HG03342 (cell line): ENCODE data around the gene PIK3R2.
"Not testable (repeated sequence)": the region's sequence is repeated elsewhere in the genome, so short reads cannot be mapped to it uniquely, and the experiment has no call there.

Experiments
- ATAC-seq: cut with Tn5 transposase; IDR thresholded peaks from one replicate; pipeline ENCODE4 v1.9.1; 2021; ENCODE audit warnings: mild to moderate bottlenecking, moderate library complexity; ENCODE audit not compliant: unreplicated experiment

The PIK3R2 gene

GRCh38 chr19:18152817-18153555, at the start of gene PIK3R2:
TSS of gene PIK3R2 (plus strand) at chr19:18153163. CDS start at chr19:18155880, 2,717 bp downstream.
- peak; percentile 66 for ATAC-seq

- ATAC-seq: peak; percentile 8
Observed at GRCh38 chr19:18104793-18105131, 48.2 kb upstream of the PIK3R2 start.

GRCh38 chr19:18105259-18105658, 47.7 kb upstream of the PIK3R2 start:
- ATAC-seq: not testable (repeated sequence)

DNA sequence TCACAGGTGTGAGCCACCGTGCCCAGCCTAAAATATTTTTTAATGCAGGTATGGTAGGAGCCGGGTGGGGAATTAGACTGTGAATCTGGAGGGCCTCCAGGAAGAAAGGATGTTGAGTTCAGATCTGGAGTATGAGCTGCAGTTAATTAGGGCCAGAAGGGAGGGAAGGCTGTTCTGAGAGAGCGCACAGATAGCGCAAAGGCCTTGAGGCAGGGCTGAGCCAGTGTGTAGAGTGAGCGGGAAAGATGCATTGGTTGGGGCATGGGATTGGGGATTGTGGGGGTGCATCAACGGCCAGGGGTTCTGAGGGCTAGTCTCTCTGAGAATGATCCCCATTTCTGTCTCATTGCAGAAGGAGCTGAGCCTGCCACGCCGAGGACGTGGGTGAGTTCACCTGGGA, 45.7 kb upstream of the PIK3R2 start:
- no peak for ATAC-seq

GRCh38 chr19:18108897-18109296, 44.1 kb upstream of the PIK3R2 start:
- ATAC-seq: no peak

- no peak for ATAC-seq
Observed at GRCh38 chr19:18109341-18109732, 43.6 kb upstream of the PIK3R2 start.

- ATAC-seq: no peak
Observed at GRCh38 chr19:18109733-18110608, 43.0 kb upstream of the PIK3R2 start.

GRCh38 chr19:18110609-18111232, 42.2 kb upstream of the PIK3R2 start:
- no peak for ATAC-seq

DNA sequence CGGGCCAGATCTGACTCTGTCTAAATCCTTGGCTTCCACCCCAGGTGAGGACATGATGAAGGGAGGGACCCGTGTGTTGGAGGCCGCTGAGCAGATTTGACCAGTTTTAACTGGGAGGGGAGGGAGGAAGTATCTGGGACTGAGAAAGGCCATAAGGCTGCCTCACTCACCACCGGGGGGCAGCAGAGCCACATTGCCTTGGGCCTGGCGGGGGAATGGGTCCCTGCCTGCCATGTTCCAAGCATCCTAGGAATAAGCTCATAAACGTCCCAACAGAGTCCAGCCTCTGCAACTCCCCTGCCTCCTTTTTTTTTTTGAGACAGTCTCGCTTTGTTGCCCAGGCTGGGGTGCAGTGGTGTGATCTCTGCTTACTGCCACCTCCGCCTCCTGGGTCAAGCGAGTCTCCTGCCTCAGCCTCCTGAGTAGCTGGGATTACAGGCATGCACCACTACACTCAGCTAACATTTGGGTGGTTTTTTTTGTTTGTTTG, 39.9 kb upstream of the PIK3R2 start:
- no peak for ATAC-seq

DNA sequence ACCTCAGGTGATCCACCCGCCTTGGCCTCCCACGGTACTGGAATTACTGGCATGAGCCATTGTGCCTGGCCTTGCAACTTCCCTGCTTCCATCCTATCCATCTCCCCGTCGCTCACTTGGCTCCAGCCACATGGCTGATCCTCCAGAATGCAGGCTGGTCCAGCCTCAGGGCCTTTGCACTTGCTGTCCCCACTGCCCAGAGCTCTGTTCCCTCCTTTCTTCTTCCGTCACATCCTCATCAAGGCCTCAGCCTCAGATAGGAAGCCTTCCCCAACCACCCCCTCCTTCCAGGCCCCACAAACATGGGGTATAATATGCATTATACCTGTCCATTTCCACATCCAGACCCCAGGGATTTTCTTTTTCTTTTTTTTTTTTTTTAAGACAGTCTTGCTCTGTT, 39.1 kb upstream of the PIK3R2 start:
- no peak for ATAC-seq

- ATAC-seq: no peak
Observed at GRCh38 chr19:18114483-18114882, 38.5 kb upstream of the PIK3R2 start.

DNA sequence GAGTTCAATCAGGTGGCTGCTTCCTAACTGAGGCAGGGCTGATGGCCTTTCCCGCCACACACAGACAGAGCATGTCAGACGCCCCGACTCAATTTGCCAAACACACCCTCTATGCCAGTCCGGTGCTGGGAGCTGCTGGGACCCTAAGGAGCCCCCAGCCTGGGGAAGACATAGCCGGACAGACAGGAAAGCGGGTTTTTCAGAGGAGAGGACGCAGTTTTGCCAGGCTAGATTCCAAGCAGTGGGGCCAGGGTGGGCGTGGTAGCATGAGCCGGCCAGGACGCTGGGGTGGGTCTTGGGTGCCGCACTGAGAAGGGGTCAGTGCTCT, 35.6 kb upstream of the PIK3R2 start:
- no peak for ATAC-seq

DNA sequence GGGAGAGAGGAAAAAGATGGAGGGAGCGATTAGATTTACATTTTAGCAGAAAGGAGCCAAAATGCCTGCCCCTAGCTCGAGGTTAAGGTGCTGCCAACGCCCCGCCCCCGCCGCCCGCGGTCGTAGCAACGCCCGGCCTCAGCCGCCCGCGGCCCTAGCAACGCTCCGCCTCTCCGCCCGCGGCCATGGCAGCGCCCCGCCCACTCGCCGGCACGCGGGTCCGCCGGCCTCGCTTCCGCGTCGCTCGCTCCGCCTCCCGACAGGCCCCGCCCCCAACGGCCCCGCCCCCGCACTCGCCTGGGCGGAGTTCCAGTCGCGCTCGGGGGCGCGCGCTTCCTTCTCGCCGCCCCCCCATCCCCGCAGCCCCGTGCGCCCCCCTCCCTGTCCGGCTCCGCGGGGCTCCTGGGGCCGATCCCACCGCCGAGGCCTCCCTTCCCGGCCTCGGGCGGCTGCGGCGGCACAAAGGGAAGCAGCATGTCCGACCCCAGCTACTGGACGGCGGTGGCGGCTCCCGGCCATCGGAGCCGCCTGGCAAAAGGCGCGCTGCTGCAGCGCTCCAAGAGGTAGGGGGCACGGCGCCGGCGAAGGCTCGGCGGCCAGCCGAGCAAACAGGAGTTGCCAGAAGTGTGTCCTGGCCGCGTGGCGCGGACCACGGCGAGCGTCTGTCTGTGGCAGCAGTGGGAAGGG, 35.1 kb upstream of the PIK3R2 start:
- peak; percentile 86 for ATAC-seq

DNA sequence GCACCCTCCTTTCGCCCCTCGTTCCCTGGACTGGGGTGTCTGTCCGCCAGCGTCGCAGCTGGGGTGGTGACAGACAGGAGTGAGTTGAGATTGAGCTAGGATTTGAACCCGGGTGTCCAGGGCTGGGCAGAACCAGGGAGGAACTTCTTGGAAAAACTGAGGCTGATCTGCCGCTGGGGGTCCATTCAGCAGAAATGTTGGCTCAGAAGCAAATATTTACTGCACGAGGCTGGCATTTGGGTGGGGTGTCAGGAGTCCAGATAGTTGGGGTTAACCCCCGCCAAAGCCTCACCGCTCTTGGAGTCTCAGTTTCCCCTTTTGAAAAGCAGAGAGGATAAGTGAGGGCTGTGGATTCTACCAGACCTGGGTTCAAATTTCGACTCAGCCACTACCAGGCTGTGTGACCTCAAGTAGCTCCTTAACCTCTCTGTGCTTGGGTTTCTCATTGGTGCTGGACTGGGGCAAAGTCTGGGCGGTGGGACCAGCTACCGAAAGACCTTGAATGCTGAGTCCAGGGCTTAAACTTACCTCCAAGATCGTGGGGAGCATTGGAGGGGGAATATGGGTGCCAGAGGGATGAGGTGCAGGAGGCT, 34.4 kb upstream of the PIK3R2 start:
- ATAC-seq: no peak

GRCh38 chr19:18119013-18119716, 33.8 kb upstream of the PIK3R2 start:
- ATAC-seq: no peak

GRCh38 chr19:18119717-18120105, 33.3 kb upstream of the PIK3R2 start:
- ATAC-seq: no peak

- no peak for ATAC-seq
Observed at GRCh38 chr19:18120127-18120526, 32.8 kb upstream of the PIK3R2 start.

- no peak for ATAC-seq
Observed at GRCh38 chr19:18121166-18121565, 31.8 kb upstream of the PIK3R2 start.

DNA sequence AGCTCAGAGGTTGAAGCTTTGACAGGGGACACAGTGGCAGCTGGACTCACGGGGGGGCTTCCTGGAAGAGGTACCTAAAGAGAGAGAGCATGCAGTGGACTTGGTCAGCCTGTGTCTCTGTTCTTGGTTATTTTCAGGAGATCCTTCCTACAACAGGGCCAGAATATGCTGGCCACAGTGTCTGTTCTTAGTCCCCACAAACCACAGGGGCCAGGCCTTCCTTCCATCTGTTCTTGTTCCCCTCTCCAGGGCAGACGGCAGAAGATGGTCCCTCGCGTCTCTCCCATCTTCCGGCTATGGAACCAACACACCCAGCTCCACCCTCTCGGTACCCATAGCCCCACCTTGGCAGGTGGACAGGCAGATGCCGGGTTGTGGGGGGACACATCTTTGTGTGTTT, 30.5 kb upstream of the PIK3R2 start:
- no peak for ATAC-seq
